GM18520 (cell line): Measurements from ENCODE around the gene SLC23A3.

Experiments
- ATAC-seq: cut with Tn5 transposase; IDR thresholded peaks from one replicate; pipeline ENCODE4 v1.9.1; 2021; ENCODE audit not compliant: unreplicated experiment

Gene SLC23A3

GRCh38 chr2:219155054-219155644 is 14.7 kb downstream of the SLC23A3 start:
- ATAC-seq: no peak

GRCh38 chr2:219149667-219150066 is 20.2 kb downstream of the SLC23A3 start:
- no peak for ATAC-seq

GRCh38 chr2:219142329-219142728 is 27.5 kb downstream of the SLC23A3 start:
- ATAC-seq: no peak

GRCh38 chr2:219140722-219141121 is 29.1 kb downstream of the SLC23A3 start:
- ATAC-seq: no peak

GRCh38 chr2:219133976-219134375 is 35.9 kb downstream of the SLC23A3 start:
- no peak for ATAC-seq

- no peak for ATAC-seq
Observed at GRCh38 chr2:219131744-219132143, 38.1 kb downstream of the SLC23A3 start.

- no peak for ATAC-seq
Observed at GRCh38 chr2:219131327-219131726, 38.5 kb downstream of the SLC23A3 start.

- ATAC-seq: no peak
Observed at GRCh38 chr2:219129589-219129988, 40.2 kb downstream of the SLC23A3 start.

GRCh38 chr2:219128396-219128795 is 41.4 kb downstream of the SLC23A3 start:
- no peak for ATAC-seq

GRCh38 chr2:219127037-219127635 is 42.7 kb downstream of the SLC23A3 start:
- no peak for ATAC-seq

GRCh38 chr2:219126555-219126954 is 43.3 kb downstream of the SLC23A3 start:
- no peak for ATAC-seq

GRCh38 chr2:219125886-219126270 is 44.0 kb downstream of the SLC23A3 start:
- ATAC-seq: no peak

- no peak for ATAC-seq
Observed at GRCh38 chr2:219125225-219125885, 44.5 kb downstream of the SLC23A3 start.

- ATAC-seq: no peak
Observed at GRCh38 chr2:219124381-219125110, 45.3 kb downstream of the SLC23A3 start.

- ATAC-seq: no peak
Observed at GRCh38 chr2:219123356-219124135, 46.3 kb downstream of the SLC23A3 start.

- no peak for ATAC-seq
Observed at GRCh38 chr2:219122202-219122980, 47.4 kb downstream of the SLC23A3 start.

- no peak for ATAC-seq
Observed at GRCh38 chr2:219120082-219120481, 49.7 kb downstream of the SLC23A3 start.

- no peak for ATAC-seq
Observed at GRCh38 chr2:219119422-219120043, 50.3 kb downstream of the SLC23A3 start.

GRCh38 chr2:219118504-219118903 is 51.3 kb downstream of the SLC23A3 start:
- no peak for ATAC-seq
